AML-193 (cell line): ENCODE measurements around the gene OR2F2.

Source experiments
- DNase-seq, 2 experiments: peaks; one replicate each; lab custom pipeline; 2025; lab: John Stamatoyannopoulos, UW

The OR2F2 gene

DNA sequence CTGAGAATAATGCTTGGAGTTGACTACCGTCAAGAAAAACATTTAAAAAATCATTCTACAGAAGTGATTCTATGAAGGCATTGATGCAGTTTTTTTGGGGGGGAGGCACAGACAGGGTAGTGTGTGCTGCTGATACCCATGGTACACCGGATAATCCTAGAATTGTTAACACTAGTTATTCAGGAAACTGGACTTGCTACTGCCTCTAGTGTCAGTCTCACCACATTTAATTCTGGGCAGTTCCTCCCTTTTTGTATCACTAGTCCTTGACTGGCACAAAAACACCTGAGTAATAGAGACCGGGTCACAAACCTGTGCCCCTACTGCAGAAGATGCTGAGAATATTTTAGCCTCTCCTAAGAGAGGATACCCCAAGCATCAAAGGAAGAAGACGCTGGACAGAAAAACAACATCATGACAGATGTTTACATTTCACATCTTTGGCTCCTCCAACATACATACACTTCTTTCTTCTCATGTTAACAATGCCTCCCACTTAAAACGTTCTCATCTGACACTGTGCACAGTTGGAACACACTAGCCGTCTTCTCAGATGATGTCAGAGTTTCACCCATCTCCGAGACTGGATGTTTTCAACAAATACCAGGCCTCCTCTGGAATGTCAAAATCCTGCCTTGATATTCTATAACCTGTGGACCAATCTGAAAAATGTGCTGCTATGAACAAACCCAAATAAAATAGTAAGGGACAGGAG, 19.9 kb upstream of the OR2F2 start:
- DNase-seq: no peak

DNA sequence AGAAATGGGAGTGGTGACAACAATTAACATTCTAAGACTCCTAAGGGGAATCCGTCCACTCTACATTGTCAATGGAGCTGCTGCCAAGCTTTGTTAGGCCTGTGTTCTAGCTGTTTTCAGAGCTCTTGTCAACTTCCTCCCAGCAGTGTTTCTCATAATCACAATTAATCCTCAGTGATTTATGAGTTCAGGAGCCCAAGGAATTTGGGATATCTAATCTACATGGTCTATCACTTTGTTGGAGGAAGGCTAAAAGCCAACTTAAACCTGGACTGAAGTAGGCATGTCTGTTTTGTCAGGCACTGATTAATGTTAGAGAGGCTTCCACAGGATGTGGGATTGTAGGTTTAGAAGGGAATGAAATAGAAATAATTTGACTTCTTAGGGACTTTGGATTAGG, 10.2 kb upstream of the OR2F2 start:
- DNase-seq: no peak

DNA sequence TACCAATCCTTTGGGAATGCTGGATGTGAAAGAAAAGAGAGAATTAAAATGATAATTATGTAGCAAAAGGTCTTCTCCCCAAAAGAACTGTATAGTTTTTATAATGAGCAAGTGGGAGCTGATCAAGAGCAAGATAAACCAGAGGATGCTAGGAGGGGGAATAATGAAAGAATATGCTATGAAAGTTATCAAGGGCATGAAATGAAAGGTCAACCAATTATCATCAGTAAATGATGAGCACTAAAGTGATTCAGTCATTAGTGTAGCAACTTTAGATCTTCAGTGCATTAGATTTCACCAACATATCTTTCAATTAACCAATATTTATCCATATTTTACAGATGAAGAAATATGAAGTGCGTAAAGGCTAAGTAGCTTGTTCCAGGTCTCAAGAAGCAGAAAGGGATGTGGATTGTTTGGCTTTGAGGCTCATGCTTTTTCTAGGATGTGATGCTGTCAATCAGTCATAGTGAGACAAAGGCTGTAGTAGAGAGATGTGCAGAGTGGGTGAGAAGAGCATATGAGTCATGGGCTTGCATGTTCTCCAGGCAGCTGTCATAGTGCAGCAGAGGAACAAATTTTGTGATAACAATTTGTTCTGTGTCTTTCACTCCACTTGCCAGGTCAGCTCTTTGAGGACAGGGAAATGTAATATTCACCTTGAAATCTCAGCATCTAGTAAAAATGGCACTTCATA, 5.7 kb upstream of the OR2F2 start:
- no peak for DNase-seq

DNA sequence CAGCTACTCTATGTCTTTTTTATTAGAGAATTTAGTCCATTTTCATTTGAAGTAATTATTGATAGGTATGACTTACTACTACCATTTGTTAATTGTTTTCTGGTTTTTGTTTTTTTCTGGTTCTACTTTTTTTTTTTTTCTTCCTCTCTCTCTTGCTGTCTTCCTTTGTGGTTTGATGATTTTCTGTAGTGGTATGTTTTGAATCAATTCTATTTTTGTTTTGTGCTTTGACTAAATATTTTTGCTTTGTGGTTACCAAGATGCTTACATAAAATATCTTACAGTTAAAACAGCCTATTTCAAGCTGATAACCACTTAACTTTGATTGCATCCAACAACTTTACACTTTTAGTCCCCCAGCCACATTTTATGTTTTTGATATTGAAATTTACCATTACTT, 3.3 kb upstream of the OR2F2 start:
- no peak for DNase-seq

DNA sequence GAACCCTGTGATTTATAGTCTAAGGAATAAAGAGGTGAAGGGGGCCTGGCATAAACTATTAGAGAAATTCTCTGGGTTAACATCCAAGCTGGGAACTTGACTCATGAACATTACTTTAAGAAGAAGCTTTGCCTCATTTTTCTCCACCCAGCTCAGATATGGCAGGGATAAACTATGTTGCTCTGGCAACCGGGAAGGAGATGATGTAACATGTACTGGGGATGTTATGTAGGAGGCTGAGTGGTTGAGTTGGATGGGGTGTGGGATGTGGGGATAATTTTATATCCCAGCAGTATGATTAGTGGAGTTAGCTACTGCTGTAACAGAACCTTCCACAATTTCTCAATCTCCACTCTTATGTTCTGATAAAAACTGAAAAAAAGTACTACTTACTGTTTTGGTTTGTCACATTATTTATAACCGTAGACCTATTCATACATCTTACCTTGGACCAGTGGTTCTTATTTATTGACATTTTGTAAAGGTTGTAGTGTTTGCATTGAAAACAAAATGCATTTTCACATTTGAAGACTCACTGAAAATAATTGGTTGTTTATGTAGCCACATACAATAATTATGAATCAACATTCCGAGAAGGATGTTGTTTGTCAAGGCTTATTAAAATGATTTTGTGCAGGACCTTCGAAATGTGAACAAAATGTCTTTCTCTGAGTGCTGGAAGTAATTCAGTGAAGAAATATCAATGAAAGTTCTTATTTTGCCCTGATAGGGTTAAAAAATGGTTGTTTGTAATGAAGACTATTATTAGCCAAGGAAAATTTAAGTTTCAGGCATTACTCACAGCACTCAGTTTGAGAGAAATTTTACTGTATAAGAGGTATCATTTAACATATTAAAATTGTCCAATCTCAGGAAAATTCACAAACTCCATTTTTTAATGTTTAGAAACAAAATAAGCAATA, 1.3 kb downstream of the OR2F2 start:
- DNase-seq: no peak

DNA sequence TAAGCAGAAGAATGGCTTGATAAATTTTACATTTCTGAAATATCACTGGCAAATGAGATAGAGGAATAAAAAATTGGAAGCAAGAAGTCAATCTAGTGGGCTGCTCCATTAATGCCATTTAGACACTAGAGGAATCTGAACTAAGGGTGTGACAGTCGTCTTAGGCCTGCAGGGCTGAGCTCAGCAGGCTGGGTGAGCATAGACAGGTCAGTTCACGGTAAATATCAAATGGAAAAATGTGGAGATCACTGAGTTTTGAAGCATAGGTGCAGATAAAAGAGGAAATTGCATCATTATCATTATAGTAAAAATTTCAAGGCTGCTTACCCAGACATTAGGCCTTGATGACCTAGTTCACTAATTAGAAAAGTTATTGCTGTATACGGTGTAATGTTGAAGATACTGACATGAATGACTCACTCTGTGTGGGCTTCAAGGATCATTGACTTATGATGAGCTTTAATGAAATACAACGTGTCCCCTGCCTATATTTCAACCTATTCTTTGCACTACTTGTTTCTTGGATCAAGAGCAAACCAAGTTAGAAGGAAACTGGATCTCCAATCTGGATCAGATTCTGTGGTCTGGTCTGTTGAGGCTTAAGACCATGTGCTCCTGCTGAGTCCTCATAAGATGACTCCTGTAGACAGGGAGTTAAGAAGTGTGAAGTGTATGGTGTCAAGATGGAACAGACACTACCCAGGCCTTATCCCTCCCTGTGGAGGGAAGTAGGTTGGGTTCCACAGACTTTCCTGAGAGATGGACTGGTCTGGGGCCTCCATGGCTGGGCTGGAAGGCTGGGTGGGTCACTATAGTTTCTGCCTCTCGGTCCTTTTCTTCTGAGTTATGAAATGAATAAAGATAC, 3.6 kb downstream of the OR2F2 start:
- DNase-seq: no peak

DNA sequence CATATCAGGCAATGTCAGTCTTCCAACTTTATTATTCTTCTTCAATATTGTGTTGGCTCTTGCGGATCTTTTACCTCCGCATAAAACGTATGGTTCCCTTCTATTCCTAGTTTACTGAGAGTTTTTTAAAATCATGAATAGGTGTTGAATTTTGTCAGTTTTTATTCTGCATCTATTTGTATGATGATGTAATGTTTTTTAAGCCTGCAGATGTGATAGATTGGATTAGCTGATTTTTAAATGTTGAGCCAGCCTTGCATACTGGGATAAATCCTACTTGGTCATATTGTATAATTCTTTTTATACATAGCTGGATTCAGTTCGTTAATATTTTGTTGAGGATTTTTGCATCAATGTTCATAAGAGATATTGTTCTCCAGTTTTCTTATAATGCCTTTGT, 10.4 kb downstream of the OR2F2 start:
- no peak for DNase-seq

DNA sequence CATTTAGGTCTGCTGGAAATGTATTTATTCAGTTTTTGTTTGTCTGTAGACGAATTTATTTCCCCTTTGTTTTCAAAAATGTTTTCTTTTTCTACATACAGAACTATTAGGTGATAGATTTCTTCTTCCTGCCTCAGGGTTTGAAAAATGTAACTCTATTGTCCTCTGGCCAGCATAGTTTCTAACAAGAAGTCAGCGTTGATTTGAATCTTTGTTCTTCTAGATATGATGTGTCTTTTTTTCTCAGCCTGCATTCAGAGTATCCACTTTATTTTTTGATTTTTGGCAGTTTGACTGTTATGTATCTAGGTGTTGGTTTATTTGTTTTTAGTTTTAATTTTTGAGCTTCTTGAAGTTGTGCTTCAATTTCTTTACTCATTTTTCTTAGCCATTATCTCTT, 12.1 kb downstream of the OR2F2 start:
- DNase-seq: no peak

DNA sequence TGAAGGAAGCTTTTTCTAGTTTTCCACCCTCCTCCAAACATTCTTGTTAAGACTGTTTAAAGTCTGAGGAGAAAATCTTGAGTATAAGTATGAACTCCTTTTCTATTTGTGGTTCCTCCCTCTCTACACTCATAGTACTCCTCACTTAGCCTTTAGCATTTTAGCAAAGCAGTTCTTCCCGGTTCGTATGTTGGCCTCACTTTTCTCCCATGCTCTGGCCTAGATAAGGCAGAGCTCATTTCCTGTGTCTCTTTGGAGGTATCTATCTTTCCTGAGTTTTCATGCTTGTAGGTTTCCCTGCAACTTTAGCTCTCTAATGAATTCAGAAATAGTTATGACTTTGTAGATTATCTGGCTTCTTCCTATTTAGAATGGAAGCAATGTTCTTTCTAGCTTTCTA, 13.7 kb downstream of the OR2F2 start:
- no peak for DNase-seq

DNA sequence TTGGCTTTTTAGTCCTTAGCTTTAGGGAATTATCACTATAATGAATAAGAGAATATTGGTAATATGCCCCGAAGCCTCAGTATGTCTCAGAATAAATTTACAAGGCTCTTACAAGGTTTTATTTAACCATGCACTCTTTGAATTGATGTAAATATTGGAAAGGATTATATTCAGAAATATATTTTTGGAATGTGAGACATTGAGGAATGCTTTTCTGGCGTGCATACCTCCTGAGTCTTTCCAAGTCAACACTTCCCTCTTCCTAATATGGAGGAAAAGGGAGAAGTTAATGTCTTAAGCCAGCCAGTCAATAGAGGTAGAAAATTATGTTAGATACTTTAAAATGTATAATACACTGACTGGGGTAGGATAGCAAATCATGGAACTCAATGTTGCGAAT, 18.4 kb downstream of the OR2F2 start:
- no peak for DNase-seq

DNA sequence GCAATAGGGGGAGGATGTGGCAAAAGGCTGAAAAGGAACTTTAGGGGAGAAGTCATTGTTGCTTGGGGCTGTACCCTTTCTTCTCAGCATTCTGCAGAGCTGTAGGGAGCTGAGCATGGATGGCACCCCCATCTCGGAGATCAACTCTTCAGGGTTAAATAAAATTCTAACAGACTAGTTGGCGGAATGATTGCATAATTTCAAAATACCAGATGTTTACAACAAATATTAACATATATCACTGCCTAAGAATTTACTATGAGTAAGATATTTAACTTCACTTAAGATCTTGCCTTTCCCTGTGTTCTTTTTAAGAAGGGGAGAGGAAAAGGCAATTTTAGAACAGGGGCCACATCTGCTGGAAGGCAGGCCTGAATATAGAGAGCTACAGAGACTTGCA, 19.1 kb downstream of the OR2F2 start:
- DNase-seq: no peak

DNA sequence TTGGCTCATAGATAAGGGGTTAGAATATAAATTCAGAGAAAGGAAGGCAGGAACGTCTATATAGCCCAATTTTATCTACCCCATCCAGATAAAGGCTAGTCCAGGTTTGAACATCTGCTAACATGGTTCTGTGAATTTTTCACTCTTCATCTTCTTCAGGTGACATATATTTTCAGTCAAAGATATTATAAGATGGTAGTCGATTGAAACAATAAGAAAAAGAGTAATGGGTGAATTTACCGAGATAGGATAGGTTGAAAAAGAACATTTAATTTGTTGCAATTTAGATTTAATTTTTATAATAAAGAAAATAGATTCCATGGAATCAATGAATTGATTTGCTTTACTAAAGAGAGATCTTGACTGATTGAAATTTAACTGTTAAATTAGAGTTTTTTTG, 19.5 kb downstream of the OR2F2 start, which contains the start of gene OR2F1:
Gene OR2F1 (plus strand): TSS at position 301 of the 400 bp plus-strand sequence. CDS start 5,127 bp downstream, outside the sequence.
- DNase-seq: no peak

DNA sequence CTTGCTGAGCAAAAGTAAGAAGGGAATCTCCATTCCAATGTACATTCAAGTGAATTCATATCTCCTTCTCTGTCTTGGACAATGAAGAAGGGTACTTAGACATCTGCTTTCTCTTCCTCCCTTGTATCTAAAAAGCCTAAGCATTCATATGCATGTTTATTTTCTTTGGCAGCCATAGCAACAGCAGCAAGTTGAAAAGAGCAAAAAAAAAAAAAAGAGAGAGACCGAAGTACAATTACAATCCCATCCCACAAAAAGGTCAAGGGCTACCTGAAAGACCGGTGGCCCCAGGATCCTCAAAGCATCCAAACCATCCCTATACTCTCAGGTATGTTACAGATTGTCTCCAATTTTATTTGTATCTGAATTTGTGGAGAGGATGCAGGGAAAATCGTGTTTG, 23.7 kb downstream of the OR2F2 start:
- DNase-seq: no peak

DNA sequence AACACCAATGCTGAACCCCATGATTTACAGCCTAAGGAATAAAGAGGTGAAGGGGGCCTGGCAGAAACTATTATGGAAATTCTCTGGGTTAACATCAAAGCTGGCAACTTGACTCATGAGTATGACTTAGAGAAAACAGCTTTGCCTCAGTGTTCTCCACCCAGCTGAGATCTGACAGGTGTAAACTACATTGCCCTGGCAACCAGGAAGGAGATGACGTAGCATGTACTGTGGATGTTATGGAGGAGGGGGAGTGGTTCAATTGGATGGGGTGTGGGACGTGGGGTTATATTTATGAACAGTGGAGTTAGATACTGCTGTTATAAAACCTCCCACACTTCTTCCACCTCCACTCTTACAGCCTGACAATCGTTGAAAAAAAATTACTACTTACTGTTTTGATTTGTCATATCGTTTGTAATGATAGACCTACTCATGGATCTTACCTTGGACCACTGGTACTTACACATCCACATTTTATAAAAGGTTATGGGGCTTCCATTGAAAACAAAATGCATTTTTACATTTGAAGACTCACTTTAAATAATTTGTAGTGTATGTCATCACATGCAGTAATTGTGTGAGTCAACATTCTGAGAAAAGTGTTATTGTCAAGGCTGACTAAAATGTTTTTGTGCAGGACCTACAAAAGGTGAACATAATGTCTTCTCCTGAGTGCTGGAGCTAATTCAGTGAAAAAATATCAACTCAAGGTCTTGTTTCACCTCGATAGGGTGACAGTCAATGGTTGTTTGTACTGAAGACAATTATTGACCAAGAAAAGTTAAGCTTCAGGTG, 26.0 kb downstream of the OR2F2 start:
- no peak for DNase-seq

DNA sequence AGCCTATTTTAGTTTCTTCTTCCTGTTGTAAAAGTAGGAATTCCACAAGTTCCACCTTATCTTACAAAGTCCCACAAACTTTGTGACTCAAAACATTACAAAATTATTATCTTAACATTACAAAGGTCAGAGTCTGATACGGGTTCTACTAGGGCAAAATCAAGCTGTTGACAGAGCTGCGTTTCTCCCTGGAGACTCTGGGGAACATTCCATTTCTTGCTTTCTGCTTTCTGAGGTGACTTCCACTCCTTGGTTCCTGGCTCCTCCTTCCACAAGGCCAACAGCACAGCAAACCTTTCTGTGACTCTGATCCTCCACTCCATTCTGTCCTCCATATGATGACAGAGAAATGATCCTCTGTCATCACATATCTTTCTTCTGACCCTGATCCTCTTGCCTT, 30.2 kb downstream of the OR2F2 start:
- no peak for DNase-seq

DNA sequence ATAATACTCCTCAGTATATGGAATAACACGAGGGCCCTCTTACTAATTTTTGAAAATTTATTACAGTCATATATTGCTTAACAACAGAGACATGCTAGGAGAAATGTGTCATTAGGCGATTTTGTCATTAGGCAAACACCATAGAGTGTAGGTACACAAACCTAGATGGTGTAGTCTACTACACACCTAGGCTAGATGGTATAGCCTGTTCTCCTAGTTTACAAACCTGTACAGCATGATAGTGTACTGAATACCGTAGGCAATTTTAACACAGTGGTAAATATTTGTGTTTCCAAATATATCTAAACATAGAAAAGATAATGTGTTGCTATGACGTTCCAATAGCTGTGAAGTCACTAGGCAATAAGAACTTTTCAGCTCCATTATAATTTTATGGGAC, 32.4 kb downstream of the OR2F2 start:
- DNase-seq: no peak

DNA sequence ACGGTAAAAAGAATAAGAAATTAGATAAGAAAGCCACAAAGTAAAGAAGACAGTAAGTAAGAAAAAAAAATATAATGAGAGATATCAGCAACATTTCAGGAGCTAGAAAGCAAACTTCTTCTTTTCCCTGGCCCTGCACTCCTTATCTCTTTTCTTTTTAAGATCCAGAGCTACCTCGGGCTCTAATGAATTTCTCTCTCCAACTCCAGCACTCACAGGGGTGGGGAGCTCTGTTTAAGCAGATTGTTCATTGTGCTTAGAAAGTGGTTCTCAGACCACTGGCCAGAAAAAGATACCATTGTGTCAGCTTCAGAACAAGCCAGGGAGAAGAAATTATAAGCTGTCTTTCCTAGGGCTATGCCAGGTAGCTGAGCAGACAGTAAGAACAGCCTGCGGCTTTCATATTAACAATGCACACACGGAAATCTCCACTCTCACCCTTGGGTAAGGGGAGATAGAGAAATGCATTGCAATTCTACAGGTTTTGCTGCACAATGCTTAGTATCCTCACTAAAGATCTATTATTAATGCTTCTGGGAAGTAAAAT, 38.9 kb downstream of the OR2F2 start:
- no peak for DNase-seq

DNA sequence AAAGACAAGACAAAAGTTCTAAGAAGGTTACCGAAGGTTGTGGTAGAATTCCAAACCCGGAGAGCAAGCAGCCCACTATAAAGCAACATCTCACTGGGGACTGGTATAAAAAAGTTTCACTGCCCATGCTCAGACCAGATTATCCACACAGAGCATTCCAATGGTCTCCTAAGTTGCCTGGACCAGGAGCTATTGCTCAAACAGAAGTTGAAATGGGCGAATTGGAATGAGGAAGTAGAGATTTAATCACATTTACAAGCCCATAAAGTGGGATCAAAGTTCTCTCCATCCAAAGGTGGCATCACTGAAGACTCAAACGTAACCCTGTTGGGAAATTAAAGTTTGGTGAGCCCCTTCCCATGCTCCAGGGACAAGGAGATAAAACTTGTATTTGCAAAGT, 39.4 kb downstream of the OR2F2 start:
- no peak for DNase-seq

DNA sequence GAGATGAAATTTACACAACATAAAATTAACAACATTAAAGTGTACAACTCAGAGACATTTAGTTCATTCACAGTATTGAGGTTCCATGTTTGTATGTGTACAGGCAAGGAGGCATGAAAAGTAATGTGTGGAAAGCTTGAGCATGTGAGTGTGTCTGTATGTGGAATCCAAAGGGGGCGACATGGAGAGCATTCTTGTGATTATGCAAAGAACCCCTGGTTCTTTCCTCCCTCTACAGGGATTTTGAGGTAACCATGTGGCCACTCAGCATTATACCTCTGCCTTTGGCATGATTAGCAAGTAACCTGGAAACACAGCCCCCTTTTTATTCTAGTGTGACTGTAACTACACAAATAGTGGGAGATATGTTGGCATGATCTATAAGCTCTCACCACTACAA, 40.6 kb downstream of the OR2F2 start:
- DNase-seq: no peak

DNA sequence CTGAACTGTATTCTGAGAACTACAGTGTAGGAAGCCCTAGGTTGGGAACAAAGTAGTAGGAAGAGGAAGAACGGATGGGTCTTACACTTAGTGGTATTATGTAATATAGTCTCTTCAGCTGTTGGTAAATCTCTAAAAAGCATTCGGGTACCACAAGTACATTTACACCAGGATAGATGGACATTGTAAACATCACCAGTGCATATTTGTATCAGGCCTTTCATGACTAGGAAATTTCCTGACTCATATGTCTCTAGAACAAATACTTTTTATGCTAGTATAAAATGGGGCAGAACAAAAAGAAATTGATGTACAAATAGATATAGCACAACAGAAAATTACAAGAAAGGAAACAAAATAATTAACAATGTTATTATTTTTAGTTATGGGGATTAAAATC, 43.6 kb downstream of the OR2F2 start:
- no peak for DNase-seq

DNA sequence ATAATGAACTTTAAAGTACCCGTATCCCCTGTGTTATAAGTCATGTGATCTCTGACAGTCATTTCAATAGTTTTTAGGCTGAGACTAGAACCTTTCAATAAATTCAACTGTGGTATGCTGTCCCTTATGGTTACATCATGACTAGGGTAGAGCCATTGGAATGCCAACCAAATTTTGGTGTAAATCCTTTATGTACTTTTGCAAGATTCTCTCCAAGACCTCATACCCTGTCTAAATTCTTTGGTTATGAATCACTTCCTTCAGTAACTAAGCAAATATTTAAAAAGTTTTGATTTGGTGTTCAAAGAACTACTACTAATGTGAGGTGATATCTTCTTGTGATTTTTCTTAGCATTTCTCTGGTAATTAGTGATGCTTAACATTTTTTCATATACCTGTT, 44.3 kb downstream of the OR2F2 start:
- DNase-seq: no peak
